ENCODE data around the gene APP.

APP gene

DNA sequence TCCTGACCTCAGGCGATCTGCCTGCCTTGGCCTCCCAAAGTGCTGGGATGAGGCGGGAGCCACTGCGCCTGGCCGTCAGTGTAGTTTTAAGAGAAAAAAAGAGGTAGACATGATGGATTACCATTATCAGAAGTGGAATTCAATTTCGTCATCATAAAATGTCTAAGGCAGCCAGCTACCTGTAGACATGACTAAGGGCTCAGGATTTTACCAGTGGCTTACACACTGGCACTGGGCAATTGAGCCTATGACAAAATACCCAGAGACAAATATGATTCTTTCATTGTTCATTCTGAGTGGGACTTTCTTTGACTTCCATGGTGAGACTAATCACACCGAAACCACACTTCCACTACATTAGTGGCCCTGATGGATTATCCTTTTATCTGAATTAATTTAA, 254.3 kb downstream of the APP start:
- H3K36me3 ChIP-seq (replicated peaks; ENCODE audit: low read depth, low read length): no peaks in the 10 kb centered on the region
- no peaks in the 10 kb centered on the region for H3K79me2 ChIP-seq (ENCODE audit: low read length)
- no peak overlapping the region for H2AFZ ChIP-seq (ENCODE audit: low read depth, low read length)
- H3K4me2 ChIP-seq (ENCODE audit: low read length): no peak overlapping the region
- H3K9me3 ChIP-seq (ENCODE audit: insufficient read depth, low read length): no peaks in the 10 kb centered on the region
- no peaks in the 10 kb centered on the region for H3K4me1 ChIP-seq (ENCODE audit: low read length)
- H3K27ac ChIP-seq (ENCODE audit: low read length): no peak overlapping the region
- H3K9ac ChIP-seq (ENCODE audit: low read length): no peak overlapping the region
- H3K27me3 ChIP-seq (ENCODE audit: low read depth, low read length): no peaks in the 10 kb centered on the region
- TF ChIP-seq, protein P1, sequence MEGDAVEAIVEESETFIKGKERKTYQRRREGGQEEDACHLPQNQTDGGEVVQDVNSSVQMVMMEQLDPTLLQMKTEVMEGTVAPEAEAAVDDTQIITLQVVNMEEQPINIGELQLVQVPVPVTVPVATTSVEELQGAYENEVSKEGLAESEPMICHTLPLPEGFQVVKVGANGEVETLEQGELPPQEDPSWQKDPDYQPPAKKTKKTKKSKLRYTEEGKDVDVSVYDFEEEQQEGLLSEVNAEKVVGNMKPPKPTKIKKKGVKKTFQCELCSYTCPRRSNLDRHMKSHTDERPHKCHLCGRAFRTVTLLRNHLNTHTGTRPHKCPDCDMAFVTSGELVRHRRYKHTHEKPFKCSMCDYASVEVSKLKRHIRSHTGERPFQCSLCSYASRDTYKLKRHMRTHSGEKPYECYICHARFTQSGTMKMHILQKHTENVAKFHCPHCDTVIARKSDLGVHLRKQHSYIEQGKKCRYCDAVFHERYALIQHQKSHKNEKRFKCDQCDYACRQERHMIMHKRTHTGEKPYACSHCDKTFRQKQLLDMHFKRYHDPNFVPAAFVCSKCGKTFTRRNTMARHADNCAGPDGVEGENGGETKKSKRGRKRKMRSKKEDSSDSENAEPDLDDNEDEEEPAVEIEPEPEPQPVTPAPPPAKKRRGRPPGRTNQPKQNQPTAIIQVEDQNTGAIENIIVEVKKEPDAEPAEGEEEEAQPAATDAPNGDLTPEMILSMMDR (IDR thresholded peaks at IDR 0.05; ENCODE audit: low read depth, low read length): no peak
- TF ChIP-seq EZH2phosphoT487 (IDR thresholded peaks at IDR 0.05; ENCODE audit: low read depth): no peak
- H4K20me1 ChIP-seq (ENCODE audit: insufficient read depth, low read length): no peaks in the 10 kb centered on the region
- no peak overlapping the region for H3K4me3 ChIP-seq (ENCODE audit: low read length)

- no peaks in the 10 kb centered on the region for H3K4me1 ChIP-seq (ENCODE audit: low read length)
- no peak overlapping the region for H3K4me3 ChIP-seq (ENCODE audit: low read length)
Observed at GRCh38 chr21:25913479-25913878, 257.1 kb downstream of the APP start.

GRCh38 chr21:25912402-25912746, 258.2 kb downstream of the APP start:
- Histone ChIP-seq H3K4me2 (ENCODE audit: low read length) (no peak overlapping the region), H3K27ac (ENCODE audit: low read length) (no peak overlapping the region), H3K4me3 (ENCODE audit: low read length) (no peak overlapping the region)

More at GRCh38 chr21:25913479-25913878, 257.1 kb downstream of the APP start:
- no peaks in the 10 kb centered on the region for H3K27me3 ChIP-seq (ENCODE audit: low read depth, low read length)
- H2AFZ ChIP-seq (ENCODE audit: low read depth, low read length): no peak overlapping the region
- H4K20me1 ChIP-seq (ENCODE audit: insufficient read depth, low read length): no peaks in the 10 kb centered on the region
- no peak overlapping the region for H3K9ac ChIP-seq (ENCODE audit: low read length)
- no peak overlapping the region for H3K27ac ChIP-seq (ENCODE audit: low read length)
- TF ChIP-seq EZH2phosphoT487 (IDR thresholded peaks at IDR 0.05; ENCODE audit: low read depth): no peak
- TF ChIP-seq, protein P1 (IDR thresholded peaks at IDR 0.05; ENCODE audit: low read depth, low read length): no peak
- no peaks in the 10 kb centered on the region for H3K36me3 ChIP-seq (replicated peaks; ENCODE audit: low read depth, low read length)
- no peak overlapping the region for H3K4me2 ChIP-seq (ENCODE audit: low read length)
- no peaks in the 10 kb centered on the region for H3K79me2 ChIP-seq (ENCODE audit: low read length)
- no peaks in the 10 kb centered on the region for H3K9me3 ChIP-seq (ENCODE audit: insufficient read depth, low read length)

GRCh38 chr21:25911730-25912401, 258.7 kb downstream of the APP start:
- no peaks in the 10 kb centered on the region for H3K4me1 ChIP-seq (ENCODE audit: low read length)
- no peak overlapping the region for H2AFZ ChIP-seq (ENCODE audit: low read depth, low read length)
- no peaks in the 10 kb centered on the region for H3K79me2 ChIP-seq (ENCODE audit: low read length)
- H3K4me3 ChIP-seq (ENCODE audit: low read length): no peak overlapping the region
- no peaks in the 10 kb centered on the region for H3K36me3 ChIP-seq (replicated peaks; ENCODE audit: low read depth, low read length)
- H4K20me1 ChIP-seq (ENCODE audit: insufficient read depth, low read length): no peaks in the 10 kb centered on the region
- H3K27ac ChIP-seq (ENCODE audit: low read length): no peak overlapping the region
- no peak for TF ChIP-seq EZH2phosphoT487 (IDR thresholded peaks at IDR 0.05; ENCODE audit: low read depth)
- TF ChIP-seq, protein P1 (IDR thresholded peaks at IDR 0.05; ENCODE audit: low read depth, low read length): no peak
- H3K27me3 ChIP-seq (ENCODE audit: low read depth, low read length): no peaks in the 10 kb centered on the region
- no peaks in the 10 kb centered on the region for H3K9me3 ChIP-seq (ENCODE audit: insufficient read depth, low read length)
- H3K4me2 ChIP-seq (ENCODE audit: low read length): no peak overlapping the region
- no peak overlapping the region for H3K9ac ChIP-seq (ENCODE audit: low read length)

More at GRCh38 chr21:25912402-25912746, 258.2 kb downstream of the APP start:
- no peaks in the 10 kb centered on the region for H3K36me3 ChIP-seq (replicated peaks; ENCODE audit: low read depth, low read length)
- no peak overlapping the region for H3K9ac ChIP-seq (ENCODE audit: low read length)
- no peaks in the 10 kb centered on the region for H3K79me2 ChIP-seq (ENCODE audit: low read length)
- H3K4me1 ChIP-seq (ENCODE audit: low read length): no peaks in the 10 kb centered on the region
- H3K9me3 ChIP-seq (ENCODE audit: insufficient read depth, low read length): no peaks in the 10 kb centered on the region
- no peak overlapping the region for H2AFZ ChIP-seq (ENCODE audit: low read depth, low read length)
- TF ChIP-seq EZH2phosphoT487 (IDR thresholded peaks at IDR 0.05; ENCODE audit: low read depth): no peak
- TF ChIP-seq, protein P1 (IDR thresholded peaks at IDR 0.05; ENCODE audit: low read depth, low read length): no peak
- no peaks in the 10 kb centered on the region for H3K27me3 ChIP-seq (ENCODE audit: low read depth, low read length)
- H4K20me1 ChIP-seq (ENCODE audit: insufficient read depth, low read length): no peaks in the 10 kb centered on the region

All from OCI-LY3 (cell line).